ENCODE data around the gene SRGAP3.

Gene SRGAP3

DNA sequence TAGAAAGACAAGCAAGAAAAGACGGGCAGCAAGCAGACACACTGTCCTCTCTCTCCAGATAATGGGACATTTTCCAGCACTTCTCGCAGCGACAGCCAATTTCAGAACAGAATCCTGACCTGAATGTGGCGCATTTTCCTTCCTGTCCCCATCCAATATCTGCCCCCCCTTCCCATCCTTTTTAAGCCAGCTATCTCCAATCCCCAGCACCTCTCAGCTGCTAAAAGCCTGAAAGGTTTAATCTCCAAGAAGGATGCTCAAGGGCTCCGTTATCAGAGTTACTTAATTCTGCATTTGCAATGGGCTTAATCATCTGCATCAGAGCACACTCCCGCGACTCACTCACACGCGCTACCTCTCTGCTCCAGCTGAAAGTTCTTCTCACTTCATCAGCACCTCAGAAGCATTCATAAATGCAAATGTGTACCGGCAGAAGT lies 50.5 kb downstream of the SRGAP3 start:
- DNase-seq: no peak

GRCh38 chr3:9198261-9198660 lies 51.2 kb downstream of the SRGAP3 start:
- DNase-seq: no peak

DNA sequence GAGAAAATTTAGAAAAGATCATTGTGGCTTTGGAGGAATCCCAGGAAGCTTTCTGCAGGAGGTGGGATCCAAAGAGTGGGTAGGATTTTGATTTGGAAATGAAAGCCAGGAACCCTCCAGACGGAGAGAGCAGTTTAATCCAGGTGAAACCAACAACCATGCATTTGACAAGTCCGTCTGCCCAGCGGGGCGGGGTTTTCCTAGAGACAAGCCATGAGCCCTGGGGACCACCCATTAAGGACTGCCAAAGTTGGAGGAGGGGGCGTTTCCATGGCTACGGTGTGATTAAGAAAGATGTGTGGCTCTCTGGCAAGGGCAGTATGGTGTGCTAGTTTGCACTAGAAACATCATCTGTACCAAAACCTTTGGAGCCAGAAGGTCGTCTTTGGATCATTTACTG lies 53.4 kb downstream of the SRGAP3 start:
- no peak for DNase-seq

DNA sequence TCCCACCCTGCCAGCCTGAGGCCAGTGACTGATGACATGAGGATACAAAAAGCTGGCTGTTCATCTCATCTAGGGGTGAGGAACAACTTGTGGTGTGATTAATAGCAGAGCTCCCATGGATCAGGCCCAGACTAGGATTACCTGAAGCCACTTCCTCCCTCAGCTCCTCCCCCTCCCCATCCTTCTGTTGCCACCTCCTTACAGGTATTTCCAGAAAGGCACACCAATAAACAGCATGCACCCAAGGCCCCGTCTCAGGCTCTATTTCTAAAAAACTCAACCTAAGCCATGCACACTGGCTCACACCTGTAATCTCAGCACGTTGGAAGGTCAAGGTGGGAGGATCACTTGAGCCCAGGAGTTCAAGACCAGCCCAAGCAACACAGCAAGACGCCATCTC lies 54.1 kb downstream of the SRGAP3 start:
- no peak for DNase-seq

DNA sequence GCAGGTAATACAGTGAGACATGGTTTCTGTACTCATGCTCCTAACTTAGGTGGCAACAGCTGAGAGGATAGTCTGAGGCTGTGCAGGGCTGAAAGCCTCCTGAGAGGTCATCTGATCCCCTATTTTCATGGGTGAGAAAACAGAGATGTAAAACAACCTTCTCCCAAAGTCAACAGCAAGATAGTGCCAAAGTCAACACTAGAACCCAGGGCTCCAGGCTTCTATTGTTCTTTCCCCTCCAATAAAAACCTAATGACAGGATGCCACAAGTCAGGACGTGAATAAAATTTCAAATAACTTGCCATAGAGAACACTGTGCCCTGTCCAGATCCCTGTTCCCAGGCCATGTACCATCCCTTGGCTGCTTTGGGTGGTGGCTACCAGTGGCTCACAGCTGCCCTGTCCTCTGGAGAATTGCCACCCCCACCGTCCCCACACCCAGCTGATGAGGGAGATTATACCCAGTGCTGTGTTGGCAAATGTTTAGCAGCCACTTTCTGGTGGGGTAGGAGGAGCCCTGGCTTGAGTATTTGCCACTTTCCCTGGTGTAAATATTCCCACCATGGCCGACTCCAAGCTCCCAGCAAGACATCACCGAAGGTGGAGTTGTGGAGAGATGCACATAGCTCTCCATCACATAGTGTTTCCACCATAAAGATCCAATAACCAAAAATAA lies 54.8 kb downstream of the SRGAP3 start:
- no peak for DNase-seq

- no peak for DNase-seq
Observed at GRCh38 chr3:9193633-9194195, 55.7 kb downstream of the SRGAP3 start.

- no peak for DNase-seq
Observed at GRCh38 chr3:9193211-9193610, 56.2 kb downstream of the SRGAP3 start.

DNA sequence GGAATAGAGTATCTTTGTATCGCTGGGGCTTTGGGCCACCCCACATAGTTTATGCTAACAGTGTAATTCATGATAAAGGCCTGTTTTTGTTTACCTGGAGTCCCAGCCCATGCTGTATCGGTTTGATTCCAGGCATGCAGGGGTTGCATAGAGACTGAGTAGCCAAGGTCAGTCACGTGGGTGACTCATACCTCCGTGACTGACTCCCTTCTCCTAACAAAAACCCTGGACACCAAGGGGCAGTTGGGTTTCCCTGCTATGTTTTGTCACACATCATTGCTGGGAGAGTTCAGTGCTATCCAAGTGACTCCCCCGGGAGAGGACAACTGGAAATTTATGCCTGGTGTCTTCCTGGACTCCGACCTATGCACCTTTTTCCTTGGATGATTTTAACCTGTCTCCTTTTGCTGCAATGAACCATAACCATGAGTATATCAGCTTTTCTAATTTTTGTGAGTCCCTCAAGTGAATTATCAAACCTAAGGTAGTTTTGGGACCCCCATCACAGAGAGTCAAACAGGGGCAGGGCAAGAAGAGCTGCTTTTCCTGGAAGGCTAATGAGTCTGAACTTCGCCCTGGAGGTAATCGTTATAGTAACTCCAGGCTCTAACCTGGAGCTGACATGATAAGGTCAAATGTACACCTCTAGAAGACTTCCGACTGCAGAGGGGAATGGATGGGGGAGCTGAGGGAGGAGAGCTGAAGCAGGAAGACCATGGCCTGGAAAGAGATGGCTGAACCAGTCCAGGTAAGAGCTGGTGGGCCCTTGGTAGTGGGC lies 57.0 kb downstream of the SRGAP3 start:
- DNase-seq: no peak

DNA sequence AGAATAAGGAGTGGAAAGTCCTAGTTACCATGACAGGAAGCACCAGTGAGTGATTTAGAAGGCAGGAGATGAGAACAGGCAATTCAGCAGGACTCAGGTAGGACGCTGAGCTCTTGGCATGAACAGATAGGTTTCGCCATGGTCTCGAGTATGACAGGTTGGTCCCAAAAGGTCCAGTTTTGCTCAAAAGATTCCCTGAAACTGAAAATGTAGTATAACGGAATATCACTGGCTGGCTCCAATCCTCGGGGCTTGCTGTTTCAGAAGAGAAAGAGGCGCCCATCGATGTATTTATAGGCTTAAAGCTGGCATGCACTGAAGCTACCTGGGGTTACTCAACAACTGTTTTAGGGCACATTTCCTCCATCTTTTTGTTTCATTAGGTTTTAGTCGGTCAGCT lies 59.2 kb downstream of the SRGAP3 start:
- no peak for DNase-seq

DNA sequence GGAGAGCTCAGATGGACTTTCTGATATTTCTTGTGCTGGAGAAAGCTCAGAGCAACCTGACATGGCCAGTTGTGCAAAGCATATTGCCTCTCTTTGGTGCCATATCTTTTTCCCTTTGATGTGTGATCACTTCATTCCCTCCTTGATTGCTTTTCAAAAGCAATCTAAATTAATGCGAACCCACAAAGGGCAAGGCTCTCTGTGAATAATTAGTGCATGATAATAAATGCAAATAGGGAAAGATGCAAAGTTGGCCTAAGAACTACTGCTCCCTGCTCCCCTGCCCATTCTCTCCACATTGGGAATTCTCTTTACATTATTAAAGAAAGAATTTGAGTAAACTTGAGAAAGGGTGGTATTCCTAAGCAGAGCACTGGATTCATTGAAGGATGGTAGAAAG lies 60.9 kb downstream of the SRGAP3 start:
- DNase-seq: no peak

- DNase-seq: no peak
Observed at GRCh38 chr3:9185701-9186100, 63.7 kb downstream of the SRGAP3 start.

- no peak for DNase-seq
Observed at GRCh38 chr3:9185046-9185445, 64.4 kb downstream of the SRGAP3 start.

- no peak for DNase-seq
Observed at GRCh38 chr3:9184461-9184835, 65.0 kb downstream of the SRGAP3 start.

DNA sequence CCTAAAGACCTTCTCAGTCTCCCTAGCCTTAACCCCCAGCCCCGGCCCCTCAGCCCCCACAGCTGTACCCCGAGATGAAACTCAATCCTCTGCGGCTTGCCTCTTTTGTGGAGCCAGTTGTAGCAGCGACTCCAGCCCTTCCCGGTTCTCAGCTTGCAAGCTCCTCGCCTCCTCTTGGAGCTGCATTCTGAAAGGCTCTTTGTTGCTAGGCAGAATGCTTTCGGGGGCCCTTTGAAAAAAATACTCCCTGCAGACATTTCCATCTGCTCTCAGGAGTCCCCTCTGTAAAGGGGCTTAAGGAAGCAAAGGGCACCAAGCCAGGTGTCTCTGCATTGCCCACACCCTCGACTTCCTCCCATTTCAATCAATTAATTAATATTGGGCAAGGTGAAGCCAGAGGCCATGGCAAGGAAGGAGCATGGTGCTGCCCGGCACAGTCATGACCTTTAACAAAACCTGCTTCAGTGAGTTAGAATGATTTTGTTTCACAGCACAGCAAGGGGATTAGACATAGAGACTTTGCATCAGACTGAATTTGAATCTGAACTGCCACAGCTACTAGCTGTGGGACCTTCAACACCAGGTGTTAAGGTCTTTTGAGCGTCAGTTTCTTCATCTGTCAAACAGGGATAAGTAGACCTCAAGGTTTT lies 65.5 kb downstream of the SRGAP3 start:
- DNase-seq: no peak

- DNase-seq: no peak
Observed at GRCh38 chr3:9183011-9183410, 66.4 kb downstream of the SRGAP3 start.

DNA sequence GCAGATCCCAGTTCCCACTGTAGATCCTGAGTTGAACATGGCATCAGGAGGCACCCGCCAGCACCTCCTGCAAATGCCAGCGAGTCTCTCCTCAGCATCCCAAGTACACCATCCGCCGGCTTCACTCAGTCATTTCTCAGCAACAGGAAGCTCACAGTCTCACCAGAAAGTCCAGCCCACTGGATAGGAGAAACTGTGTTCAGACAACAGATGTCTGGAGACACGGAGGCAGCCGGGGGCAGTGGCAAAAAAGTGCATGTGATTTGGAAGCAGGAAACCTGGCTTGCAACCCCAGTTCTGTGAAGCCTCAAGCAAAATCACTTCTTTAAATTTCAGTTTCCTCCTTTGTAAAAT lies 68.7 kb downstream of the SRGAP3 start:
- no peak for DNase-seq

DNA sequence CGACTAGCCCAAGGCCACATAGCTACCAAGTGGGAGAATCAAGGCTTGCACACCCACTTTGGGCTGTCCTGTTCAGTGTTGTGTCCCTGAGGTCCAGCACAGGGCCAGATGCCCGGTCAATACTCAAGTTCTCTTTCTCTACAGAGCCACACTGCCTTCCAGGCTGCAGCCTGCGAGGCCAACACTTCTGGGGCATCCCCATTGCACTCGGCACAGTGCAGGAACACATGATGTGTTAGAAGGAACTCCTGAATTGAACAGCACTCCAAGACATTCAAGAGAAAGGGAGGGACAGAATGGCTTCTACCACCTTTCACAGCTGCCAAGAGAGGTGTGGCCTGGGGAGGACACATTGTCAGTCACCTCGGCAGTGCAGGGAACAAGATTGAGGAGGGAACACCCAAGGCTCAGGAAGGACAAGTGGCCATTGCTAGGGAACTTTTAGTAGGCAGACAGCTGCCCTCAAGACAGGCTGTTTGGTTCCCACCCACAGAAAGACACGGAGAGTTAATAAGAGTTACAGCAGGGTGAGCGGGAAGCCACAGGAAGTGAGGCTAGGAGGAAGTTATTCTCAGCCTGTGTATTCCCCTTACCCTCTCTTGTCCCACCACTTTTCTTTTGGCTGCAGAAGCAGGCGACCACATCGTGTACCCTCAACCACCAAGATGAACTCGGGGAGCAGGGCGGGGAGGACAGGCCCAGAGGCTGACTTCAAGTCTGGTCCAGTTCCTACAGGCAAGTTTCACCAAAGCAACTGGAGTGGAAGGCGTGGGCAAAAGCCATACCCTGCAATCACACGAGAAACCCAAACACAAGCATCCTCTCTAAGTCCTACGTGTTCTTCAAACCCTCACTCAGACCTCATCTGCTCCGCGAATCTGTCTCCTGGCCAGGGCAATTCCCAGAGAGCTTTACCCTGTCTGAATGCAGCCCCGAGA lies 69.4 kb downstream of the SRGAP3 start:
- DNase-seq: no peak

GRCh38 chr3:9178697-9179096 lies 70.7 kb downstream of the SRGAP3 start:
- DNase-seq: no peak

DNA sequence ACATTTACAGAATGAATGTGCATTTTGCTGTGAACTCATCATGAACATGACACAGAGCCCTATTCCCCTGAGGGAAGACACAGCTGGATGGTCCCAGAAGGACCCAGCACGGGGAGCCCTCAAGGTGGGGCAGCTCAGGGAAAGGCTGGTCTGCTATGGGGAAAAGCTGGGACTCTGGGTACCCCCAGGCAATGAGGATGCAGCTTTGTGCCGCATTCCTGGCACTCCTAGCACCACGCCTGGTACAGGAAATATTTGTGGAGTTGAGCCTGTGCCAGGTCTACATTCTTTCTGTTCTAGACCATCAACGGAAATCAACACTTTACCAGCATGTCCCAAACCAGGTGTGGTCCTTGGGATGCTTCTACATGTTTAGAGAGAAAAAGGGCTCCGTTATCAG lies 74.0 kb downstream of the SRGAP3 start:
- DNase-seq: peak; percentile 88

GRCh38 chr3:9173445-9173844 lies 76.0 kb downstream of the SRGAP3 start:
- DNase-seq: no peak

DNA sequence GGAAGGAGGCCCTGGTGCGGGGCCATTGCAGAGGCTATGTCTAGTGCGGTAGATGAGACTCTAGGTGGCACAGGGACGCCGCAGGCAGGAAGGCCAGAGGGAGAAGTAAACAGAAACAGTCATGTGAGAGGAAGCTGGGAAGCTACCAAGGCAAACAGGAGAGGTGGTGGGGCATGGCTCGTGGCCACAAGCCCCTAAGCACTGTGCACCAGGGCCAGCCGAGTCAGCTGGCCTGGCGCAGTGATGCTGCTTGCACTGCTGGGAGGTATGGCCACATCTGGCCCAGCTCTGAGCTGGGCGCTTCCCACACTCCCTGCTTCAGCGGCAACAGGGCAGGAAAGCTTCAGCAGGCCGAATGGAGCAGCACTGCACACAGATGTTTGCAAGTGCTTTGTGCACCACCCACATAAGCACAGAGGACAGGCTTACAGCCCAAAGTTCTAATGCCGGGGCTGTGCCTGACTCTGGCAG lies 76.6 kb downstream of the SRGAP3 start:
- no peak for DNase-seq

GRCh38 chr3:9170851-9171160 lies 78.6 kb downstream of the SRGAP3 start:
- no peak for DNase-seq

All from NCI-H226 (cell line).